GM21526 (cell line): ENCODE results near the gene CD320.
"Not testable (repeated sequence)": the region's sequence is repeated elsewhere in the genome, so short reads cannot be mapped to it uniquely, and the experiment has no call there.

Experiments used
- ATAC-seq: cut with Tn5 transposase; IDR thresholded peaks from one replicate; pipeline ENCODE4 v1.9.1; 2021; ENCODE audit warnings: moderate library complexity; ENCODE audit not compliant: unreplicated experiment, low FRiP score

The CD320 gene

DNA sequence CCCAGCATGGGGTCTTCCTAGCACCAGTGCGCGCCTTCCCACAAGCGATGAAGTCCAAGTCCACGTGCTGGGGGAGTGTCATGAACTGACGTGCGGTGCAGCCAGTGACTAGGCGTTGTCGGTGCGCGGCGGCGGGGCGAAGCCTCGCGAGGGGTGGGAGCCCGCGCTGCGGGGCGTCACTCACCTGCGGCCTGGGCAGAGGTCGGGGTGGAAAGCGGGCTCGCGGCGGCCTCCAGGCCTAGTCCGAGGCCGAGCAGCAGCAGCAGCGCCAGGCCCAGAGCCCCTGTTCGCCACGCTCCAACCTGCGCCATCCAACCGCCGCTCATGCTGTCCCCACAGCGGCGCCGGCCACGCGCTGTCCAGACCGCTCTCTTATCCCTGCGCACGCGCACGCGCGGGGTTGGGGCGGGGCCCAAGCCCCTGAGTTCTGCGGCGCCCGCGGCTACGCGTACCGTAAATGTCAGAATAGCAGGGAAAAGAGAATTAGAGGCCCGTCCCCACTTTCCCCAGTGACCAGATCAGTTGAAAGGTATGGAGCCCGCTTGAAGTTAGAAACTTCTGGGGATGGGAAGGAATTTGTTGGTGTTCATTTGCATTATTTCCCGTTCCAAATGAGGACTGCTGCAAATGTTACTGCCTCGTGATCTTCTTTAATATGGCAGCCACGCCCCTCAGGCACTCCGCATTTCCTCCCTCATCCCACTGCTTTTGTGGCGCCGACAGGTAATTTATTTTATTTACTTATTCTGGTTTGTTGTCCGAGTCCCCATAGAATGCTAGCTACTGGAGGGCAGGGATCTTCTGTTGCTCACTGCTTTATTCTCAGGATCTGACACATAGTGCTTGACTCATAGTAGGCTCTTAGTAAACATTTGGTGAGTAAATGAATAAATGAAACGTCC, at the start of gene CD320:
Gene CD320, minus strand, starts transcription at position 394 of the 902 bp plus-strand sequence. Its CDS starts 68 bp downstream, at position 326.
- ATAC-seq, result peak; percentile 67

DNA sequence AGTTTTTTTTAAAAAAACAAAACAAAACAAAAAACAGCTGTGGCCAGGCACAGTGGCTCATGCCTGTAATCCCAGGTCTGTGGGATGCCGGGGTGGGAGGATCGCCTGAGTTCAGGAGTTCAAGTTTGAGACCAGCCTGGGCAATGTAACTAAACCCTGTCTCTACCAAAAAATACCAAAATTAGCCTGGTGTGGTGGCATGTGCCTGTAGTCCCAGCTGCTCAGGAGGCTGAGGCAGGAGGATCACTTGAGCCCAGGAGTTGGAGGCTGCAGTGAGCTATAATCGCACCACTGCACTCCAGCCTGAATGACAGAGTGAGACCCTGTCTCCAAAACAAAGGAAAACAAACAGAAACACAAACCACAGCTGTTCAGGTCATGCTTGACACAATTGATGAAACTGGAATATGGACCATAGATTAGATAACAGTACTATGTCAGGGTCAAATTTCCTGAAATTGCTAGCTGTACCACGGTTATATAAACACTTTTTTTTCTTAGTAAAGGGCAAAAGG, 48.9 kb upstream of the CD320 start:
- no peak for ATAC-seq

DNA sequence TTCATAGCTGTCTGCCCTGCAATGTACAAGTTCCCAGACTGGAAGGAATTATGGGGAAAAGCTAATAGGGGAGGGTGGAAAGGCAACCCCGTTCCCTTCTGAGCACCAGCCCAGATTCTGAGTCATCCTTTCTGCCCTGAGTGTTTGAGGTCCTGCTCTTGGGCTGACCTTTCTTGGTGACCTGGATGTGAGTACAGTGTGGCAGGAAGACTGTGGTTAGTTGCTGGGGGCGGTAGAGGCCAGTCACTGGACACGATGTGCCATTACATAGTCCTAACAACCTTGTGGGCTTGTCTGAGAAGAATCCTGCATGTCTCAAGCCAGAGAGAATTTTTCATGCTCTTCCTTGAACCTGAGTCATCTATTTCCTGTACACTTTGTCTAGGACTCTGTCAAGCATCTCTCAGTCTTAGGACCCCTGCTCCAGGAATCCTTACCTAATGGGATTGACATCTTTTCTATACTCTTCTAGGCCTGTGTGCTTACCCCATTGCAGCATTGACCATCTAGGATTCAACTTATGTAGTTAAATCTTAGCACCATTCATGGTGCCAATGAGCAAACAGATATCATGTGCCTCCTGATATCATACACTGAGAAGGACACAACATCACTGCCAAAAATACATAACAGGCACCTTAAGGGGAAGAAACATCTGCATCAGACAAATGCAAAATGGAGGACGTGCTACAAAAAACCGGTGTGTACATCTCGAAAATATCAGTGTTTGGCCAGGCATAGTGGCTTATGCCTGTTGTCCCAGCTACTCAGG, 47.7 kb upstream of the CD320 start:
- ATAC-seq, result no peak

DNA sequence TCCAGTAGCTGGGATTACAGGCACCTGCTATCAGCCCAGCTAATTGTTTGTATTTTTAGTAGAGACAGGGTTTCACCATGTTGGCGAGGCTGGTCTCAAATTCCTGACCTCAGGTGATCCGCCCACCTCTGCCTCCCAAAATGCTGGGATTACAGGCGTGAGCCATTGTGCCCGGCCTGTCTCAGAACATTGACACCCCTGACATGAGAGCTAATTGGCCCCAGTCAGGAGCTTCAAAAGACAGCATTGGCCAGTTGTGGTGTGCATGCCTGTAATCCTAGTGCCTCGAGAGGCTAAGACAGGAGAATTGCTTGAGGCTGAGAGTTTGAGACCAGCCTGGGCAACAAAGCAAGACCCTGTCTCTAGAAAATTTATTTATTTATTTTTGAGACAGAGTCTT, 44.7 kb upstream of the CD320 start:
- ATAC-seq, result not testable (repeated sequence)

DNA sequence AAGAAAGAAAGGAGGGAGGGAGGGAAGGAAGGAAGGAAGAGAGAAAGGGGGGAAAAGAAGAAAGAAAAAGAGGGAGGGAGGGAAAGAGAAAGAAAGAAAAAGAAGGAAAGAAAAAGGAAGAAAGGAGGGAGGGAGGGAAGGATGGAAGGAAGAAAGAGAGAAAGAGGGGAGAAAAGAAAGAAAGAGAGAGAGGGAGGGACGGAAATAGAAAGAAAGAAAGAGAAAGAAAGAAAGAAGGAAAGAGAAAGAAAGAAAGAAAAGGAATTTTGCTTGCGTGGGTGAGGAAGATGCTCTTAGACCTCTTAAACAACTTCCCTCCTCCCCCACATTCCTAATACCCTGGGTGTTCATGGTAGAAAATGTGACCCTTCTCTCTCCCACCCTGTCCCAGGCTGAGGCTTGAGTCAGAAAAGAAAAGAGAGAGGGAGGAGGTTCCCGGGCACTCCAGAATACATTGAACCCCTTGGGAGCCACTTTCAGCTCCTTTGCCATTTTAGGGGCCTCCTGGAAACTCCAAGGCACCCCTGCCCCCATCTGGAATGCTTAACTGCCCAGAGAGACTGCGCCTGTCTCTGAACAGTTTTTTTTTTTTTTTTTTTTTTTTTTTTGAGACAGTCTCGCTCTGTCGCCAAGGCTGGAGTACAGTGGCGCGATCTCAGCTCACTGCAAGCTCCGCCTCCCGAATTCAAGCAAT, 44.1 kb upstream of the CD320 start:
- ATAC-seq, result no peak

DNA sequence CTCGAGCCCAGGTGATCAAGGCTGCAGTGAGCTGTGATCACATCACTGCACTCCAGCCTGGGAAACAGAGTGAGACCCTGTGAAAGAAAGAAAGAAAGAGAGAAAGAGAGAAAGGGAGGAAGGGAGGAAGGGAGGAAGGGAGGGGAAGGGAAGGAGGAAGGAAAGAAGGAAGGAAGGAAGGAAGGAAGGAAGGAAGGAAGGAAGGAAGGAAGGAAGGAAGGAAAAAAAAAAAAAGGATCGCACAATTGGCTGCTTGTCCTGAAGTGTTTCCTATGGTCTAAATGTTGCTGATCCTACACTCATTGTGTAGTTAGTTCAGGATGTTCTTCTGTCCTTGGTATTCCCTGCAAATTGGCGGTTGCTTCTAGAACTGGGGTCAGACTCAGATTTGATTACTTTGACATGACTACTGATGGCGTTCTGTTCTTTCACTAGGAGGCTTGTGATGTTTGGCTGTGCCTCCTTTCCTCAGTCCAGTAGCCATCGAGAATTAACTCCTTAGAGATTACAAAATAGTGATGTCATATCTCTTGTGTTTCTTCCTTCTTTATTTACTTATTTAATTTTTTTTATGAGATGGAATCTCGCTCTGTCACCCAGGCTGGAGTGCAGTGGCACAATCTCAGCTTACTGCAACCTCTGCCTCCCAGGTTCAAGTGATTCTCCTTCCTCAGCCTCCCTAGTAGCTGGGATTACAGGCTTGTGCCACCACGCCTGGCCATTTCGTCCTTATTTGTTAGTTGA, 41.6 kb upstream of the CD320 start:
- ATAC-seq, result not testable (repeated sequence)

DNA sequence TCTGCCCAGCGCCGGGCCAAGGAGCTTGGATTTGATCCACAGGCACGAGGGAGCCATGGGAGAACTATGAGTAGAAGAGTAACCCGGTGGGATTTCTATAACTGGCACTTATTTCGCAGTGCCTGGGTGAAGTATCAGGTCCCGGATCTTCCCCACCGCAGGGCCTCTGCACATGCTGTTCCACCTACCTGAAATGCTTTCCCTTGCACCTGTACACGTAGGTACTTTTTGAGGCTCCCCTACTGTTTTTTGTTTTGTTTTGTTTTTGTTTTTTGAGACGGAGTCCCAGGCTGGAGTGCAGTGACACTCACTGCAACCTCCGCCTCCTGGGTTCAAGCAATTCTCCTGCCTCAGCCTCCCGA, 35.3 kb upstream of the CD320 start:
- ATAC-seq, result no peak

DNA sequence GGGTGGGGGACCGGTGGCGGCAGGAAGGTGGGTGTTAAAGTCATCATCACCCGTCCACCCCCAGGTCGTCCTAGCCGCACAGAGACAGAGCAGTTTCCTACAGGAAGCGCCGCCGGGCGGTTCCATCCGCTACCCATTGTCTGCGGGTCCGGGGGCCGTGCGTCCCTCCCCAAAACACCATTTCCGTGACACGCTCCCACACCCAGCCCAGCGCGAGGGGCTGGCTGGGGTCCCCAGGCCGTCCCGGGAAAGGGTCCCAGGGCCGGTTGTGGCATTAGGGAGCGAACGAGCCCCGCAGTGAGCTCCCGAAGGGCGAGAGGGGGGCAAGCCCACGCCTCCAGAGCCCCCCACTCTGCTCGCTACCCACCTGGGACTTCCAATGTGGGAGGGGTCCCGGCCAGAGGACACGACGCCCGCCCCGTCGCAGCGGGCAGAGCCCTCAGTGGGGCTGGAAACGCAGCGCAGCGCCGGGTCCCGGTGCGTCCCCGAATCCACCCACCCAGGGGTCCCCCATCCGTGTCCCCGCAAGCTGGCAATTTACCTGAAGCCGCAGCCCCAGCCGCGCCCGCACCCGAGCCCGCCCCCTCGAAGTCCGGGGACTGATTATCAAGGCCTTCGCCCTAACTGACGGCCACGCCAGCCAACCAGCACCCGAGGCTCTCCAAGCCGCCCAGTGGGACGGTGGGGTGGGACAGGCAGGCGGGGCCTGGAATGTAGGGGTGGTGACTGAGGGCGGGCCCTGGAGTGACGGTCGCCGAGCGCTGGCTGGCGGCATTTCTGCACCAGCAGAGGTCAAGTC, 34.7 kb upstream of the CD320 start, which contains the start of gene KANK3:
Gene KANK3, minus strand, starts transcription at position 579 of the 799 bp plus-strand sequence. CDS start 5,434 bp downstream, outside the sequence.
- ATAC-seq, result peak; percentile 73

DNA sequence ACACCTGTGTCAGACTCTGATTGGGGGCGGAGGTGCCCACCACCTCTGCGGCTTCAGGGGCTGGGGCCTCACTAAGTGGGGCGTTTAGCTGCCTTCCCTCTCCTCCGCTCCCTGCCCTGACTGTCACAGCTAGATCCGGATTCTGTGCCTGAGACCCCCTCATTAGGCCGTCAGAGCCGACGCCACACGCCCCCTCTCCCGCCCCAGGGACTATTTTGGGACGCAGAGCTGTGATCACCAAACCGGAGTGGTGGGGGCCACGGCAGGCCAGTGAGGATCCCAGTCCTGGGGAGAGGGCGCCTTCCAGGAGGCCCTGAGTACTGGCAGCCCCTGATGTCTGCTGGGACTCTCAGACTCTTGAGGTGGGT, 34.1 kb upstream of the CD320 start:
- ATAC-seq, result no peak

DNA sequence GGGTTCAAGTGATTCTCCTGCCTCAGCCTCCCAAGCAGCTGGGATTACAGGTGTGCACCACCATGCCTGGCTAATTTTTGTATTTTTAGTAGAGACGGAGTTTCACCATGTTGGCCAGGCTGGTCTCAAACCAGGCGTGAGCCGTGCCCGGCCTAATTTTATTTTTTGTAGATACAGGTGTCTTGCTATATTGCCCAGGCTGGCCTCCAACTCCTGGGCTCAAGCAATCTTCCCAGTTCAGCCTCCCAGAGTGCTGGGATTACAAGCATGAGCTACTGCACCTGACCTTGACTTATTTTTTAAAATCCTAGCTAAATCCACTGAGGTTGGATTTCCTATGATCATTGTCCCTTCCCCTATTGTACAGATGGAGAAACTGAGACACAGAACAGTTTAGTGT, 33.3 kb upstream of the CD320 start:
- not testable (repeated sequence) for ATAC-seq

DNA sequence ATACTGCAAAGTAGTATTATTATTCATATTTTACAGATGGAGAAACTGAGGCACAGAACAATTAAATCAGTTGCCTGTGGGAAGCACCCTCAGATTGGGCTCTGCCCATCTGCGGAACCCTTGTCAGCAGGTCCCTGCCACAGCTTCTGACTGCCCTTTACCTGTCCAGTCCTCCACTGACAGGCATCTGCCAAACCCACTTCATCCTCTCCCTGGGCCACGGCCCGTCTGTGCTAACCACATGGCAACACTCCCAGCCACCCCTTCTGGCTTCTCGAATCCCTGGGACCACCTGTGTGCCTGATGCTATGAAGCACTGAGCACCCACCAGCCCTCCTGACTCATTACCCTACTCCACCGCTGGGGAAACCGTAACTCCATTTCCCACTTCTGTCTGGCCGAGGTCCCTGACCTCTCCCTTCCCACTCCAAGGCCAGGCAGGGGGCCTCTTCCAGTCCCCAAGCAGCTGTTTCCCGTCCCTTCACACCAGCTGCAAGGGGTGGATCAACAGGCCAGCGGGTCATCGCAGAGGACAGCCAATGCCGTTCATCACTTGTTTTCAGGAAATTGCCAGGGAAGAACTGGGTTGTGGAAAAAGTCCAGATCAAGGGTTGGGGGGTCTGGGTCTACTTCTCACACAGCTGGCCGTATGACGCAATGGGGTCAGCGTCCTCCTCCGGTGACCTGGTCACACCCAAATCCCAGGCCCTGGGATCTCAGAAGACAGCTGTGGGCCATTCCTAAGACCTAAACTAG, 32.4 kb upstream of the CD320 start:
- no peak for ATAC-seq

DNA sequence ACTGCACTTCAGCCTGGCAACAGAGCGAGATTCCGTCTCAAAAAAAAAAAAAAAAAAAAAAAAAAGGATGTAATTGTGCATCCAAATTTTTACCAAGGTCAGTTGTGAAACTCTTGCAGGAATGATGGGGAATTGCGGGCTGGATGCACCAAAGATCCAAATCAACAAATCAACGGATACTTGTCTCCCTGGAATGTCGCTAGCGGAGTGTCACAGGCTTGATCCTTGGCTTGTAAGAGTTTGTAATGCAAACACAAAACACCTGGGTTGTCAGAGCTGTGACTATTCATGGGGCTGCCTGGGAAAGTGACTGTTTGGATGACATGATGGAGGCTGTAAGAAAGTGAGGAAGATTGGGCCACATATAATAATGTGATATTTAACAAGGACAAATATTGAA, 30.7 kb upstream of the CD320 start:
- ATAC-seq, result no peak

DNA sequence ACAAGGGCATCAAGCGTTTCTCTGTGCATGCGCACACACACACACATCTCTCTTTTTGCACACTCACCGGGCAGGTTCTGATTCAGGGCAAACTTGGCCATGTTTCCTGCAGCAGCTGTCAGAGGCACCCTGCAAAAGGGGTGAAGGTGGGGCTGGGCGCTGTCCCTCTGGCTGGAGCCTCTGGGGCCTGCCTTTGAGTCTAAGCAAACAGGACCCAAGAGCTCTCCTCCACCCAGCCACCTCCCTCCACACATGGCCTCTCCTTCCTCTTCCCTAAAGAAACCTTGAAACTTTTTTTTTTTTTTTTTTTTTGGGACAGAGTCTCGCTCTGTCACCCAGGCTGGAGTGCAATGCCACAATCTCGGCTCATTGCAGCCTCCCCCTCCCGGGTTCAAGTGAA, 29.6 kb upstream of the CD320 start:
- ATAC-seq, result no peak

DNA sequence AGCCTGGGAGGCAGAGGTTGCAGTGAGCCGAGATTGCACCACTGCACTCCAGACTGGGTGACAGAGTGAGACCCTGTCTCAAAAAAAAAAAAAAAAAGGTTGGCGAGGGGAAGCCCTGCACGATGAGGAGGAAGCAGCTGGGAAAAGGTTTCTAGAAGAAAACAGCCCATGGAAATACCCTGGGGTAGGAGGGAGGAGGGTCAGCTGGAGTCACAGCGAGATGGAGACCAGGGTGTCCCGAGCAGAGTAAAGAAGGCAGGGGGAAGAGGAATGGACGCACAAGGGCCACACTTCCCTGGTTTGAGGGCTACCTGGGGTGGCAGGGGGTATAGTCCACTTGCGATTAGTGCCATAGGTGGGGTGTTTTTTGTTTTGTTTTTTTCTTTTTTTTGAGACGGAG, 28.5 kb upstream of the CD320 start:
- no peak for ATAC-seq

DNA sequence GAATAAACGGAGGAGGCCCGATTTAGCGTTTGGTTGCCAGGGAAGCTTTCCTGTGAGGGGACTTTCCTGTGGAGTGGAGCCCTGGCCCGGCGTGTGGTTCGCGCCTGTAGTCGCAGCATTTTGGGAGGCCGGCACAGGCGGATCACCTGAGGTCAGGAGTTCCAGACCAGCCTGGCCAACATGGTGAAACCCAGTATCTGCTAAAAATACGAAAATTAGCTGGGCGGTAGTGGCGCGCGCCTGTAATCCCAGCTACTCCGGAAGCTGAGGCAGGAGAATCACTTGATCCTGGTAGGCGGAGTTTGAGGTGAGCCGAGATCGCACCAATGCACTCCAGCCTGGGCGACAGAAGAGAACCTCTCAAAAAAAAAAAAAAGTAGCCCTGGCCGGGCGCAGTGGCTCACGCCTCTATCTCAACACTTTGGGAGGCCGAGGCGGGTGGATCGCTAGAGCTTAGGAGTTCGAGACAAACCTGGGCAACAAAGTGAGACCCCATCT, 28.0 kb upstream of the CD320 start:
- ATAC-seq, result no peak

DNA sequence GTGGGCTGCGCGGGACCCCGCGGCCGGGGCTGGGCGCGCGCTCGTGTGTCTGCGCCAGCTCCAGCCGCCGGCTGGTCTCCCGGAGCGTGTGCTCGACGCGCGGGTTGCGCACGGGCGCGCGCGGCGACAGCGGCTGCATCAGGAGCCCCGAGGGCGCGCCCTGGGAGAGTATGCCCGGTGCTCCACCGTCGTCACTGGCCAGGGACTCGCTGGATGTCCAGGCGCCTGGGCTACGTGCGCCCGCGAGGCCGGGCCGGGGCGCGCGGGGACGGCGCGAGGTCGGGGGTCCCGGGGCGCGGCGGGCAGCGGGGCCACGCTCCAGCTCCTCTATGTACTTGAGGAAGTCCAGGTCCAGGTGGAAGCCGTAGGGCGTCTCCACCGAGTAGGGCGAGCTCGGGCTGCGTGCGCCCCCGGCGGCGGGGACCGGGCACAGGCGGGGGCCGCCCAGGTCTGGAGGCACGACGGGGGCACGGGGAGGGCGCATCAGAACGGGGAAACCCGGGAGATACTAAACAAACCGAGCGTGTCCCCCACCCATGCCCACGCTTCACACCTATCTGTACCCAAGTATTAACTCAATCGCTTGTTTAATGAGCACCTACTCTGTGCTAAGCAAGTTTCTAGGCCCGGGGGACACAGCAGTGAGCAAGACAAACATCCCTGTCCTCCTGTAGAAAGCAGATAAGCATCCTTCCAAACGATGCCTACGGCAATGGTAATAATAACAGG, 27.3 kb upstream of the CD320 start:
- ATAC-seq, result no peak

DNA sequence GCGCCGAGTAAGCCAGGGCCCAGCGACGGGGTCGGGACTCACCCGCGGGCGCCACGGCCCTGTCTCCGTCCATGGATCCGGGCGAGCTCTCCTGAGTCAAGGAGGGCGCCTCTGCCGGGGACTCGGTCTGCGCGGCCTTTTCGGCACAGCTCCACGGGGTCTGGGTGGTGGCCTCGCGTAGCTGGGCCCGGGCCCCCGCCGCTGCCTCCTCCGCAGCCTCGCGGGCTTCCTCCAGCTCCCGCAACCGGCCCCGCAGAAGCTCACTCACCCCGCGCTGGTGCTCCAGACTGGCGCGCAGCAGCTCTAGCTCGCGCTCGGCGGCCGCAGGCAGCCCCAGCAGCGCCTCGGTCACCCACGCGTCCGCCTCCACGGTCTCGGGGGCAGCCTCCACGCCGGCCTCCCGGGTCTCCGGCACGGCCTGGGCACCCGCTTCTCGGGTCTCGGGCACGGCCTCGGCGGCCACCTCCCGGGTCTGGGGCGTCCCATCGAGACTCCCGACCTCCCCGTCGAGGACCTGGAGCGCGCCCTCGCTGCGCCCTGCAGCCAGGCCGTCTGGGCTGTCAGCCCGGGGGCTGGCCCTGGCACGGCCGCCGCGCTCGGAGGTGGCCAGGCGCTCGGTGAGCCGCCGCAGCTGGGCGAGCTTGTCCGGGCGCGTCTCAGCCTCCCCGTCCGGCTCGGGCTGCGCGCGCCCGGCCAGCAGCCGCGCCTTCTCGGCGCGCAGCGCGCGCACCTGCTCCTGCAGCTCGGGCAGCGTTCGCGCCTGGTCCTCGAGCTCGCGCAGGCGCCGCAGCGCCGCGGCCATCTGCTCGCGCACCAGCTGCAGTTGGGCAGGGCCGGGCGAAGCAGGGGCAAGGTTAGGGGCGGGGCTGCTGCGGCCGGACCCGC, 26.5 kb upstream of the CD320 start:
- no peak for ATAC-seq
